ENCODE measurements around the gene SH2D3A.

DNA sequence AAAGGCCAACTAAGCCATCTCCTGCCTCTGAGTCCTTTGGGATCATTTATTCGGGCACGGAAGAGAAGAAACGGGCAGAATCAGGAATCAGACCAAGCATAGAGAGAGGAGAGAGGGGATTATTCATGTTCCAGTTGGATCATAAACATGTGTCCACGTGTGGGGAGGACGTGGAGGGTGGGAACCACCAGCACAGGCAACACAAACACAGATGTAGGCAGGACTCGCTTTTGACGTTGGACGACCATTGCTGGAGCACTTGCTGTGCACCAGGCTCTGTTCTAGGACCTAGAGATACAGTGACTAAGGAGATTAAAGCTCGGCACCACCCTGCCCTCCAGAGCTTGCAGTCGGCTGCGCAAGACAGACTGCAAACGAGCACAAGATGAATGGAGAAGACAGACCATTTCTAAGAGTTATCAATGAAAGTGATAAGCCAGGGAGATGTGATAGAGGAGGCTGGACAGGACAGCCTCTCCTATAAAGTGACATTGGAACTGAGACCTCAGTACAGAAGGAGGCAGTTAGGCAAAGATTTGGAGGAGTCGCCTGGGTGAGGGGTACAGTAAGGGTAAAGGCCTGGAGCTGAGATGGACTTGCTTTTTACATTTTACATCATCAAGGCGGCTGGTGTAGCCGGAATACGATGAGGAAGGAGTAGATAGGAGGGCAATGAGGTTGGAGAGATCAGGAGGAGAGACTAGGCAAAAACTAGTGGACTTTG, 716 bp downstream of the SH2D3A start:
- TF ChIP-seq, protein P1, sequence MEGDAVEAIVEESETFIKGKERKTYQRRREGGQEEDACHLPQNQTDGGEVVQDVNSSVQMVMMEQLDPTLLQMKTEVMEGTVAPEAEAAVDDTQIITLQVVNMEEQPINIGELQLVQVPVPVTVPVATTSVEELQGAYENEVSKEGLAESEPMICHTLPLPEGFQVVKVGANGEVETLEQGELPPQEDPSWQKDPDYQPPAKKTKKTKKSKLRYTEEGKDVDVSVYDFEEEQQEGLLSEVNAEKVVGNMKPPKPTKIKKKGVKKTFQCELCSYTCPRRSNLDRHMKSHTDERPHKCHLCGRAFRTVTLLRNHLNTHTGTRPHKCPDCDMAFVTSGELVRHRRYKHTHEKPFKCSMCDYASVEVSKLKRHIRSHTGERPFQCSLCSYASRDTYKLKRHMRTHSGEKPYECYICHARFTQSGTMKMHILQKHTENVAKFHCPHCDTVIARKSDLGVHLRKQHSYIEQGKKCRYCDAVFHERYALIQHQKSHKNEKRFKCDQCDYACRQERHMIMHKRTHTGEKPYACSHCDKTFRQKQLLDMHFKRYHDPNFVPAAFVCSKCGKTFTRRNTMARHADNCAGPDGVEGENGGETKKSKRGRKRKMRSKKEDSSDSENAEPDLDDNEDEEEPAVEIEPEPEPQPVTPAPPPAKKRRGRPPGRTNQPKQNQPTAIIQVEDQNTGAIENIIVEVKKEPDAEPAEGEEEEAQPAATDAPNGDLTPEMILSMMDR (conservative IDR thresholded peaks at IDR 0.05): no peak
- TF ChIP-seq ZFX (IDR thresholded peaks at IDR 0.05): no peak
